Neural cell (in vitro differentiated cells): ENCODE measurements around the gene NPDC1.

Experiments
- EP300 ChIP-seq: fragments of 450-650 bp; conservative IDR thresholded peaks from 2 replicates; pipeline ENCODE4 v1.6.1; 2014; ENCODE audit warnings: antibody characterized with exemption, mild to moderate bottlenecking, moderate library complexity; ENCODE audit not compliant: poor library complexity, severe bottlenecking
- EZH2 ChIP-seq: fragments of 200-600, 300-800 bp; shearing (Covaris generic), sonication (generic); IDR thresholded peaks from 2 replicates; pipeline ENCODE4 v1.6.1; 2014; ENCODE audit warnings: antibody characterized with exemption, low read length, borderline replicate concordance, mild to moderate bottlenecking; ENCODE audit not compliant: insufficient read depth, poor library complexity, severe bottlenecking
- MXI1 ChIP-seq: fragments of 450-650 bp; conservative IDR thresholded peaks from 2 replicates; pipeline ENCODE4 v1.6.1; 2014; ENCODE audit warnings: antibody characterized with exemption, mild to moderate bottlenecking; ENCODE audit not compliant: poor library complexity, severe bottlenecking
- RAD21 ChIP-seq: fragments of 450-650 bp; conservative IDR thresholded peaks from 2 replicates; pipeline ENCODE4 v1.6.1; 2014; ENCODE audit warnings: antibody characterized with exemption, mild to moderate bottlenecking, moderate library complexity
- TF ChIP-seq, protein P1 (sequence below): IDR thresholded peaks from 2 replicates; pipeline ENCODE4 v1.6.1; 2012; ENCODE audit warnings: borderline replicate concordance
- TF ChIP-seq, protein P2 (sequence below): fragments of 450-650 bp; IDR thresholded peaks from 2 replicates; pipeline ENCODE4 v1.5.1; 2014; ENCODE audit warnings: antibody characterized with exemption, mild to moderate bottlenecking, moderate library complexity; ENCODE audit not compliant: poor library complexity, severe bottlenecking

DNA sequence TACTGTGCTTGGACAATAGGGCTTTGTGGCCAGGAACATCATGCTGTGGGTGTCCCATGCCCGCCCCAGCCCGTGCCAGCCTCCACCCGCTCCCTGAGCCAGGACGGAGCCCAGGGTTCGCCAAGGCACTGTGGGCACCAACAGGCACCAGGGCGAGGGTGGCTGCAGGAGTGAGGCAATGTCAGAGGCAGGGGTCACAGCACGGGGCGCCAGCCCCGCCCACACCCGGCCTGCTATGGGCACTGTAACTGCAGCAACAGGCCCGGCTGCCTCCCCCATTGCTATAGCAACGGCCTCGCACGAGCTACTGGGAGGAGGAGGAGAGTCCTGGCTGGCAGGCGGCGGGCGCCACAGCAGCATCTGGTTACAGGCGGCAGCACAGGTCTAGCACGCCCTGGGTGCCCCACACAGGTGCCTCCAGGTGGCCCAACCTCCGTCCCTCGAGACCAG is 20.4 kb downstream of the NPDC1 start:
- TF ChIP-seq EZH2 (no peak), MXI1 (no peak), EP300 (no peak), RAD21 (no peak)
- TF ChIP-seq, protein P1, sequence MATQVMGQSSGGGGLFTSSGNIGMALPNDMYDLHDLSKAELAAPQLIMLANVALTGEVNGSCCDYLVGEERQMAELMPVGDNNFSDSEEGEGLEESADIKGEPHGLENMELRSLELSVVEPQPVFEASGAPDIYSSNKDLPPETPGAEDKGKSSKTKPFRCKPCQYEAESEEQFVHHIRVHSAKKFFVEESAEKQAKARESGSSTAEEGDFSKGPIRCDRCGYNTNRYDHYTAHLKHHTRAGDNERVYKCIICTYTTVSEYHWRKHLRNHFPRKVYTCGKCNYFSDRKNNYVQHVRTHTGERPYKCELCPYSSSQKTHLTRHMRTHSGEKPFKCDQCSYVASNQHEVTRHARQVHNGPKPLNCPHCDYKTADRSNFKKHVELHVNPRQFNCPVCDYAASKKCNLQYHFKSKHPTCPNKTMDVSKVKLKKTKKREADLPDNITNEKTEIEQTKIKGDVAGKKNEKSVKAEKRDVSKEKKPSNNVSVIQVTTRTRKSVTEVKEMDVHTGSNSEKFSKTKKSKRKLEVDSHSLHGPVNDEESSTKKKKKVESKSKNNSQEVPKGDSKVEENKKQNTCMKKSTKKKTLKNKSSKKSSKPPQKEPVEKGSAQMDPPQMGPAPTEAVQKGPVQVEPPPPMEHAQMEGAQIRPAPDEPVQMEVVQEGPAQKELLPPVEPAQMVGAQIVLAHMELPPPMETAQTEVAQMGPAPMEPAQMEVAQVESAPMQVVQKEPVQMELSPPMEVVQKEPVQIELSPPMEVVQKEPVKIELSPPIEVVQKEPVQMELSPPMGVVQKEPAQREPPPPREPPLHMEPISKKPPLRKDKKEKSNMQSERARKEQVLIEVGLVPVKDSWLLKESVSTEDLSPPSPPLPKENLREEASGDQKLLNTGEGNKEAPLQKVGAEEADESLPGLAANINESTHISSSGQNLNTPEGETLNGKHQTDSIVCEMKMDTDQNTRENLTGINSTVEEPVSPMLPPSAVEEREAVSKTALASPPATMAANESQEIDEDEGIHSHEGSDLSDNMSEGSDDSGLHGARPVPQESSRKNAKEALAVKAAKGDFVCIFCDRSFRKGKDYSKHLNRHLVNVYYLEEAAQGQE, result no peak
- TF ChIP-seq, protein P2, sequence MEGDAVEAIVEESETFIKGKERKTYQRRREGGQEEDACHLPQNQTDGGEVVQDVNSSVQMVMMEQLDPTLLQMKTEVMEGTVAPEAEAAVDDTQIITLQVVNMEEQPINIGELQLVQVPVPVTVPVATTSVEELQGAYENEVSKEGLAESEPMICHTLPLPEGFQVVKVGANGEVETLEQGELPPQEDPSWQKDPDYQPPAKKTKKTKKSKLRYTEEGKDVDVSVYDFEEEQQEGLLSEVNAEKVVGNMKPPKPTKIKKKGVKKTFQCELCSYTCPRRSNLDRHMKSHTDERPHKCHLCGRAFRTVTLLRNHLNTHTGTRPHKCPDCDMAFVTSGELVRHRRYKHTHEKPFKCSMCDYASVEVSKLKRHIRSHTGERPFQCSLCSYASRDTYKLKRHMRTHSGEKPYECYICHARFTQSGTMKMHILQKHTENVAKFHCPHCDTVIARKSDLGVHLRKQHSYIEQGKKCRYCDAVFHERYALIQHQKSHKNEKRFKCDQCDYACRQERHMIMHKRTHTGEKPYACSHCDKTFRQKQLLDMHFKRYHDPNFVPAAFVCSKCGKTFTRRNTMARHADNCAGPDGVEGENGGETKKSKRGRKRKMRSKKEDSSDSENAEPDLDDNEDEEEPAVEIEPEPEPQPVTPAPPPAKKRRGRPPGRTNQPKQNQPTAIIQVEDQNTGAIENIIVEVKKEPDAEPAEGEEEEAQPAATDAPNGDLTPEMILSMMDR, result no peak
